HFFc6 (cell line): ENCODE results near the gene NFIX. TPM values are rescaled to one million over a fixed set of nuclear protein-coding genes. Genes with fewer than 3 reads are reported as not detected.

Experiments
- DNase-seq: peaks from one replicate; pipeline ENCODE4 v3.0.0-alpha.2; 2018
- H3K27ac Mint-ChIP-seq: 2 replicates; pipeline ENCODE4 v1.8.0; 2020; ENCODE audit warnings: mild to moderate bottlenecking, mixed read lengths
- H3K27me3 Mint-ChIP-seq: 2 replicates; pipeline ENCODE4 v1.8.0; 2021; ENCODE audit warnings: mild to moderate bottlenecking, moderate library complexity, mixed read lengths; ENCODE audit not compliant: insufficient read depth
- H3K36me3 Mint-ChIP-seq: 2 replicates; pipeline ENCODE4 v1.8.0; 2021; ENCODE audit warnings: low read depth, mixed read lengths
- H3K4me1 Mint-ChIP-seq: 2 replicates; pipeline ENCODE4 v1.8.0; 2020; ENCODE audit warnings: low read depth, mixed read lengths
- H3K4me3 Mint-ChIP-seq: 2 replicates; pipeline ENCODE4 v1.8.0; 2020; ENCODE audit warnings: mild to moderate bottlenecking, moderate library complexity, mixed read lengths
- H3K9me3 Mint-ChIP-seq: 2 replicates; pipeline ENCODE4 v1.8.0; 2020; ENCODE audit warnings: mild to moderate bottlenecking, mixed read lengths
- CTCF ChIP-seq: fragments of 200-600 bp; sonication (generic); IDR thresholded peaks from 2 replicates; pipeline ENCODE4 v1.5.0; 2021; ENCODE audit warnings: antibody characterized with exemption, mild to moderate bottlenecking
- total RNA-seq, 6 experiments: library from RNA; stranded (reverse); fragmentation: NEBNext Ultra II Directional; extraction: Animal tissue kit (Norgen Biotek cat#: 25700); gene quantifications; 2 replicates in 1 of 6; 3 replicates in 5 of 6; pipeline ENCODE4 v1.2.3, GENCODE V29; 2021

The NFIX gene
- total RNA-seq, 6 experiments from 2014 or later, result 129 to 161 (median 142) TPM

- Mint-ChIP-seq H3K27me3 (peaks cover 1% of the 10 kb centered on the region), H3K27ac (no peak overlapping the region)
- no peak for TF ChIP-seq CTCF
Observed at GRCh38 chr19:13015361-13016223, 20.3 kb downstream of the NFIX start.

GRCh38 chr19:13016245-13016627 lies 21.0 kb downstream of the NFIX start:
- no peak for TF ChIP-seq CTCF
- H3K27me3 Mint-ChIP-seq, result peaks cover 1% of the 10 kb centered on the region
- H3K27ac Mint-ChIP-seq, result no peak overlapping the region
- H3K4me1 Mint-ChIP-seq, result peaks cover 67% of the 10 kb centered on the region
- no peaks in the 10 kb centered on the region for H3K9me3 Mint-ChIP-seq
- no peaks in the 10 kb centered on the region for H3K36me3 Mint-ChIP-seq
- no peak overlapping the region for H3K4me3 Mint-ChIP-seq
- no peak for DNase-seq

More at GRCh38 chr19:13015361-13016223, 20.3 kb downstream of the NFIX start:
- peaks cover 63% of the 10 kb centered on the region for H3K4me1 Mint-ChIP-seq
- no peaks in the 10 kb centered on the region for H3K9me3 Mint-ChIP-seq
- H3K36me3 Mint-ChIP-seq, result no peaks in the 10 kb centered on the region
- DNase-seq, result no peak
- no peak overlapping the region for H3K4me3 Mint-ChIP-seq

GRCh38 chr19:13016628-13017305 lies 21.5 kb downstream of the NFIX start:
- Mint-ChIP-seq H3K4me3 (no peak overlapping the region), H3K4me1 (peaks cover 71% of the 10 kb centered on the region), H3K27me3 (peaks cover 2% of the 10 kb centered on the region), H3K27ac (no peak overlapping the region), H3K9me3 (no peaks in the 10 kb centered on the region), H3K36me3 (no peaks in the 10 kb centered on the region)
- TF ChIP-seq CTCF, result no peak
- no peak for DNase-seq

GRCh38 chr19:13017306-13018034 lies 22.2 kb downstream of the NFIX start:
- H3K27me3 Mint-ChIP-seq, result peaks cover 3% of the 10 kb centered on the region
- DNase-seq, result no peak
- no peaks in the 10 kb centered on the region for H3K36me3 Mint-ChIP-seq
- H3K4me3 Mint-ChIP-seq, result peak overlapping the region; percentile 77; the same call in 1 of the 2 replicates
- no peak for TF ChIP-seq CTCF
- peak overlapping the region; percentile 94 for H3K27ac Mint-ChIP-seq
- H3K9me3 Mint-ChIP-seq, result no peaks in the 10 kb centered on the region
- H3K4me1 Mint-ChIP-seq, result peaks cover 77% of the 10 kb centered on the region

- Mint-ChIP-seq H3K9me3 (no peaks in the 10 kb centered on the region), H3K4me1 (peaks cover 71% of the 10 kb centered on the region), H3K27ac (peak overlapping the region; percentile 94), H3K36me3 (no peaks in the 10 kb centered on the region), H3K27me3 (peaks cover 3% of the 10 kb centered on the region), H3K4me3 (peak overlapping the region; percentile 77)
- DNase-seq, result no peak
- no peak for TF ChIP-seq CTCF
Observed at GRCh38 chr19:13018035-13018914, 23.0 kb downstream of the NFIX start.
